Stimulated activated CD8-positive, alpha-beta memory T cell treated with anti-CD3 and anti-CD28 coated beads, Interleukin-7, amount 100 ng/mL, for 24 hours (primary cell): Measurements from ENCODE around the gene PHF5A.
"Not testable (repeated sequence)": the region's sequence is repeated elsewhere in the genome, so short reads cannot be mapped to it uniquely, and the experiment has no call there.

ENCODE experiments used
- DNase-seq: peaks from one replicate; pipeline ENCODE4 v3.0.0-alpha.2; 2020; ENCODE audit warnings: low read depth

Gene PHF5A

GRCh38 chr22:41446639-41447434 lies 21.7 kb downstream of the PHF5A start, which contains the start of gene TOB2:
TOB2 (minus strand) TSS chr22:41446801; CDS start chr22:41437345, 9,456 bp downstream.
- peak; percentile 79 for DNase-seq

DNA sequence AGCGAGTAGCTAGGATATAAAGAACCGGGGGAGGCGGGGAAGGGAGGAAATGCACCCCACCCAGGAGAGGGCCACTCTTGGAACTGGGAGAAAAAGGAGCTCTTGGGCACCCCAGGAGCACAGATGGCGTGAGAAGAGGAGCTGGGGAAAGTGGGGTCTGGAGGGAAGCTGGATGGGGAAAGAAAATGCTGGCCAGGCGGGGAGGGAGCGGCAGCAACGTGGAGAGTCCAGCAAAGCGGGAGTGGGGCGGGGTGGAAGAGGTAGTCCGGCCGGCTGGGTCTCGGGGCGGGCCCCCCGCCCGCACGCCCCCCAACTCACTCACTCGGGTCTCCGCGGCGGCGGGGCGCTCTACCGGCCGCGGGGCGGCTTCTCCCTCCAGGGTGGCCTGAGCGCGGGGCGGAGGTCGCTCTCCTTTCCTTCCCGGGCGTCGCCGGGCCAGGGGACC lies 22.4 kb downstream of the PHF5A start:
- DNase-seq = no peak

GRCh38 chr22:41445129-41446056 lies 23.1 kb downstream of the PHF5A start:
- no peak for DNase-seq

DNA sequence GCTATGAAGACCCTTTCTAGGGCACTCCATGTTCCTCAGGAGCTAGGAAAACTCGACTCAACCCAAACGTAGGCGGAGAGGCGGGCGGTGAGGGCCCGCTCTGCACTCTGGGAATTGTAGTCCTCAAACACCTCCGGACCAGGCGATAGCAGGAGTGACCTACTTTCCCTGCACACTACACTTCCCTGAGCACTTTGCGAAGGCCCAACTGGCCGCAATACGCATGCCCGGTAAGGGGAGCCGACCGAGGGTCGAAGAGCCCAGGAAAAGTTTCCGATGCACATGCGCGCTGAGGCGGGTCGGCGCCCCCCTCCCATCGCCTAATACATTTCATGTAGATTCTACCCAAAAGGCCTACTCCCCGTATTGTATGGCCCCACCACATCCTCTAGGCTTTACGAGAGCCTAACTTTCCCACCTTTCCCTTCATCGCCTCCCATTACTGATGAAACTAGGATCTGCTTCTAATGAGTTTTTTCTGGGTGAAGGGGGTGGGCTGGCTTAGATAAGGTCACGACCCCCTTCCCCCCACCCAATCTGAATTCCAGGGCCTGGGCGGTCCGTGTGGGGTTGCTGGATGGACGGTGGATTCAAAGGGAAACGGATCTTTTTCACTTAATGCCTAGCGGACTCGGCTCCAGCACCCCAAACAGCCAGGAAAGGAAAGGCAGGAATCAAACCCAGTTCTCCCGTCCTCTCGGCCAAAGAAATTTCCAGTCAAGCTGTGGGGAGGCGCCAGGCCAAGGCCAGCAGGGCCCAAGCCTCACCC lies 23.9 kb downstream of the PHF5A start:
- DNase-seq = peak; percentile 72

GRCh38 chr22:41442240-41442792 lies 26.2 kb downstream of the PHF5A start:
- no peak for DNase-seq

- DNase-seq = not testable (repeated sequence)
These were observed 28.0 kb downstream of the PHF5A start for GRCh38 chr22:41440511-41440910.

DNA sequence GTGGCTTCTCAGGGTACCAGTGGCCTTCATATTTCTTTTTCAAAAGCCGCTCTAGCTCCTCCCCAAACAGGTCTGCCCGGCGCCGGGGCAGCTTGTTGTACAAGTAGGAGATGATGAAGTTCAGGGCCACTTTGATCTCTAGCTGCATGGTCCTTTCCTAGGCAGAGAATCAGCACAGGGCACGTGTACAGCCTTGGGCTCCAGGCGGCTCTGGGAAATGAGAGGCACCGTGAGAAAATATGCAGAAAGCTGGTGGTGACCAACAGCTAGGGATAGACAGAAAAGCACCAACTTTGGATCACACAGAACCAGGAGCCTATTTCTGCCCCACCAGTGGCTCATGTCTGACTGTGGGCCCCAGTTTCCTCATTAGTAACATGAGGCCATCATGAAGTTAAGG lies 31.3 kb downstream of the PHF5A start:
- no peak for DNase-seq

DNA sequence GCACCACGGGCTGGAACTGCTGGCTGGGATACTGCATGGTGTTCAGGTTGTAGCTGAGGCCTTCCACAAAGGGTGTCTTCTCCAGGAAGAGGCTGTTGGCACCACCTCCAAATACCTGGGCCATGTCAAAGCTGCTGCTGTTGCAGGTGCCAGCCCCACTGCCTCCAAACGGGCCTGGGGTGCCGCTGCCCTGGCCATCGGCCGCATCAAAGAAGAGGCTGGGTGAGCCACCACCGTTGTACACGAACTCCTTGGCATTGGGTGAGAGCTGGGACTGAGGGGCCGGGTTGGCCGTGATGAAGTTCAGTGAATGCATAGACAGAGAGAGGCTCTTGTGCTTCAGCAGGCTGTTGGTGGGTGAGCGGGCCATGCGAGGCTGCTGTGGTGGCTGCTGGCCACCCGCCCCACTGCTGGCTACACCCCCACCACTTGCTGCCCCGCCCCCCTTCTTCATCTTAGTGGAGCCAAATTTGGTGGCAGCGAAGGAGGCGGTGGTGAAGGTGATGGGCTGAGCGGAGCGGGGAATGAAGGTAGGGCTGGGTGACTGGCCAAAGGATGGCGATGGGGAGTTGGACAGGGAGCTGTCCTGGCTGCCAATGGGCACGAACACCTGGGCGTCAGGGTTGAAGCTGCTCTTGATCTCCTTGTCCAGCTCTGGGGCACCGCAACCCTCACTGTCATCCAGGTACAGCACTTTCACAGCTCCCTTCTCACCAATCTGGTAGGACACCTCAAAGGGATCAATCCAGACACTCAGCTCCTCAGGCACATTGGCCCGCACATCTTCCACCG lies 32.0 kb downstream of the PHF5A start:
- no peak for DNase-seq

DNA sequence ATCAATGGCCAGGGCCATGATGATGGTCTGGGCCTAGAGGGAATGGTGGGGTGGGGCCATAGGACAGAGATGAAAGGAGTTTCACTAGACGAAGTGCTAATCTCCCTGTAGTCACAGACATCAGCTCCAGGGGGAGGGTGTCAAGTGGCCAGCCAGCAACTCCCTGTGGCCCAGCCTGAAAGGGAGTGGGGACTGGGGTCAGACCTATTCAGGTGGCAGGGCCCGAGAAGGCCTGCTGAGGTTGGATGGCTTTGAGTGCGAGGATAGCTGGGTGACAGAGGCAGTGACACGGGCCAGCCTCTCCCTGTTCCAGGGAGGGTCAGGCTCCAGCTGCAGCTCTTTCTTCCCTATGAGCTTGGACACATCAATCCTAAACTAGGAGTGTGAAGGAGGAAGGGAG lies 32.9 kb downstream of the PHF5A start:
- no peak for DNase-seq

GRCh38 chr22:41434361-41435003 lies 34.0 kb downstream of the PHF5A start:
- not testable (repeated sequence) for DNase-seq

- DNase-seq = not testable (repeated sequence)
These were observed 35.0 kb downstream of the PHF5A start for GRCh38 chr22:41433480-41433879.

GRCh38 chr22:41431656-41432055 lies 36.8 kb downstream of the PHF5A start:
- DNase-seq = no peak

GRCh38 chr22:41429951-41430332 lies 38.5 kb downstream of the PHF5A start:
- DNase-seq = no peak

DNA sequence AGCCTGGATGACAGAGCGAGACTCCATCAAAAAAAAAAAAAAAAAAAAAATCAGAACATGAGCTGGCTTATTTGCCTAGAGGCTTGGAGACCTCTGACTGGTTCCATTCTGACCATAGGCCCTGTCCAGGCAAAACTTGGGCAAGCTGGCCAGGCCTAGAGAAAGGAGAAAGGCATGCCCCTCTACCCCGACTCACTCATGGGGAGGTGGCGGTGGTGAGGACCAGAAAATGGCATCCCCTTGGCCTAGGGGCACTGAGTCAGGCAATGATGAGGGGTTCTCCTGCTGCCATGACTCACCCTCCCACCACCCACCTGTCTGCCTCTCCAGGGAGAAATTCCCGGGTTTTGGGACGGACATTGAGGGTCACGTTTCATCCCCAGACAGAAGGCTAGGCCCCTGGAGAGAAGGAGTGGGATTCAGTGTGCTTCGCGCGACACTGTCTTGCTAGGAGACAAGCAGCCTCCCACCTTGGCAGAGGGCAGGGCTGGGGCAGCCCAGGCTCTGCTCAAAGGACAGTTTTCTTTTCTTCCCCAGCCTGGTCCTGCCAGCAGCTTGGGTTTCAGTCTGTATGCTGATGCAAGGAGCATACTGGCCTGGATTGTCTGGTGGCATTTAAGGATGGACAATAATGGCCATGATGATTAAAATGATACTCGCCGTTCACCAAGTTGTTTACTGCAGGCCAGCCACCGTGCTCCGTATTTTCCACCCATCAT lies 39.1 kb downstream of the PHF5A start:
- DNase-seq = no peak

- no peak for DNase-seq
These were observed 42.7 kb downstream of the PHF5A start for GRCh38 chr22:41425660-41426365.

- no peak for DNase-seq
These were observed 49.8 kb downstream of the PHF5A start for GRCh38 chr22:41418717-41419116.

GRCh38 chr22:41417622-41418390 lies 50.7 kb downstream of the PHF5A start:
- no peak for DNase-seq

DNA sequence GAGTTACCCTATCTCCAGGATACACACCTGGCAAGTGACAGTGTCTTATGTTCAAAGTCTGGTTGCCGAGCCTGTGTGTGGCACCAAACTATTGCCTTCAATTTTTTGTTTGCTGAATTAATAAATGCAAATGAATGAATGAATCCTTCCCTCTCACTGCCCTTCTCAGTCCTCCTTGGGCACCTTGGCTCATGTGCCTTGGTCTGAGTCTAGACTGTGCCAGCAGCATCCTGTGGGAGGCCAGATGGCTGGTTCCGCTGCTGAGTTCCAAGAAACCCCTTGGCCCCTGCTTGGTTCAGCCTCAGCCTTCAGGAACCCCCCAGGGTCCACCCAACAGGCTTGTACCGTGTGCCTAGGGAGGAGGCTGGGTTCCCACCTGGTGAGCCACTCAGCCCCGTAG lies 52.9 kb downstream of the PHF5A start:
- no peak for DNase-seq
